HepG2 (cell line): ENCODE measurements around the gene R3HDM4. TPM values are rescaled to one million over a fixed set of nuclear protein-coding genes. Genes with fewer than 3 reads are reported as not detected.
"Not testable (repeated sequence)": the region's sequence is repeated elsewhere in the genome, so short reads cannot be mapped to it uniquely, and the experiment has no call there.

Experiments
- ATAC-seq: fragments of 200-7000 bp; cut with Tn5 transposase; 3 replicates; pipeline ENCODE4 v1.9.1; 2020; ENCODE audit warnings: mild to moderate bottlenecking, moderate library complexity
- BruUV-seq: library from RNA; stranded (reverse); fragments of 400-500 nt; replicated peaks from 2 replicates; lab custom pipeline; 2021; lab: Mats Ljungman, UMichigan
- CTCF ChIA-PET: fragments of 300-600 bp; formaldehyde crosslinking; extraction: SDS; loops from one replicate; lab custom pipeline; 2021; ENCODE audit warnings: low total read pairs, inconsistent platforms, low intra/inter-chr PET ratio; lab: Yijun Ruan, JAX
- POLR2A ChIA-PET: fragments of 350-600 bp; sonication (Branson Sonifier 250); formaldehyde crosslinking; loops from one replicate; lab custom pipeline; 2020; ENCODE audit warnings: antibody characterized with exemption, inconsistent platforms; lab: Yijun Ruan, JAX
- DNase-seq: peaks from one replicate; pipeline ENCODE4 v3.0.0-alpha.2; 2015; ENCODE audit warnings: low spot score
- FAIRE-seq: peaks from 3 replicates; lab custom pipeline; 2011; peaks lifted over from hg19 to GRCh38; lab: Jason Lieb, UNC
- H2AFZ ChIP-seq: one replicate; pipeline ENCODE4 v1.6.1; 2011; ENCODE audit warnings: low read length, inconsistent platforms
- H3K27ac ChIP-seq: fragments of 300-600 bp; 3 replicates; pipeline ENCODE4 v1.8.0; 2011; ENCODE audit warnings: mixed run types, mild to moderate bottlenecking, mixed read lengths, low read length, inconsistent platforms; ENCODE audit not compliant: insufficient read depth; ENCODE audit errors: extremely low read length
- H3K27me3 ChIP-seq, 2 experiments: fragments of 200-600 bp in 1 of 2; 2 replicates in 1 of 2; 3 replicates in 1 of 2; pipeline versions ENCODE4 v1.6.0 to v1.8.0; 2011; ENCODE audit warnings: low read length in 2 of 2, mild to moderate bottlenecking in 2 of 2, moderate library complexity in 2 of 2, inconsistent platforms in 1 of 2; ENCODE audit not compliant: insufficient read depth in 2 of 2, control insufficient read depth in 1 of 2
- H3K36me3 ChIP-seq, 2 experiments: fragments of 200-600 bp in 1 of 2; replicated peaks in 1 of 2; 2 replicates in 1 of 2; 3 replicates in 1 of 2; pipeline versions ENCODE4 v1.5.1 to v1.8.0; 2011; ENCODE audit warnings: low read length in 2 of 2, inconsistent platforms in 1 of 2; ENCODE audit not compliant: insufficient read depth in 2 of 2, control insufficient read depth in 1 of 2
- H3K4me1 ChIP-seq: 2 replicates; pipeline ENCODE4 v1.5.1; 2012; ENCODE audit warnings: low read length, inconsistent platforms; ENCODE audit not compliant: insufficient read depth
- H3K4me2 ChIP-seq: 2 replicates; pipeline ENCODE4 v1.6.0; 2011; ENCODE audit warnings: low read depth, low read length, inconsistent platforms
- H3K4me3 ChIP-seq, 3 experiments: fragments of 200-600 bp in 1 of 3; sonication (generic), shearing (Covaris generic) in 1 of 3; replicated peaks in 1 of 3; 2 replicates each; pipeline ENCODE4 v1.5.1; 2011 to 2016; ENCODE audit warnings: low read length in 3 of 3, inconsistent platforms in 2 of 3, low read depth in 2 of 3, mild to moderate bottlenecking in 2 of 3, control low read depth in 1 of 3, mixed read lengths in 1 of 3; ENCODE audit not compliant: insufficient read depth in 1 of 3
- H3K79me2 ChIP-seq: one replicate; pipeline ENCODE4 v1.6.1; 2011; ENCODE audit warnings: low read length, inconsistent platforms; ENCODE audit not compliant: insufficient read depth
- H3K9ac ChIP-seq: 2 replicates; pipeline ENCODE4 v1.6.0; 2011; ENCODE audit warnings: mild to moderate bottlenecking, low read depth, low read length, inconsistent platforms; ENCODE audit not compliant: insufficient read depth
- H3K9me3 ChIP-seq: 2 replicates; pipeline ENCODE4 v1.5.1; 2012; ENCODE audit warnings: mild to moderate bottlenecking, low read length
- H4K20me1 ChIP-seq: 2 replicates; pipeline ENCODE4 v1.6.0; 2011; ENCODE audit warnings: inconsistent platforms, mild to moderate bottlenecking, low read length, moderate library complexity; ENCODE audit not compliant: insufficient read depth
- CEBPB ChIP-seq: IDR thresholded peaks from 2 replicates; pipeline ENCODE4 v1.6.1; 2011; ENCODE audit warnings: low read depth, low read length, improper control_type of control experiment, borderline replicate concordance
- CEBPG ChIP-seq: IDR thresholded peaks from 2 replicates; pipeline ENCODE4 v1.6.1; 2016
- RCOR2 ChIP-seq: IDR thresholded peaks from 2 replicates; pipeline ENCODE4 v1.6.1; 2016; ENCODE audit warnings: missing biosample characterization, missing genetic modification reagents
- ZFP90 ChIP-seq: sonication (generic); formaldehyde crosslinking; IDR thresholded peaks from 2 replicates; pipeline ENCODE4 v1.8.0; 2022; ENCODE audit warnings: missing genetic modification reagents, mild to moderate bottlenecking, inconsistent platforms, borderline replicate concordance
- ZMYM3 ChIP-seq: sonication (generic); formaldehyde crosslinking; IDR thresholded peaks from 2 replicates; pipeline ENCODE4 v1.5.1; 2020; ENCODE audit warnings: mild to moderate bottlenecking, missing genetic modification reagents
- ZNF121 ChIP-seq: sonication (generic); formaldehyde crosslinking; IDR thresholded peaks from 2 replicates; pipeline ENCODE4 v1.5.0; 2020; ENCODE audit warnings: mild to moderate bottlenecking, missing genetic modification reagents
- WGBS: methylation state at CpG from one replicate; pipeline ENCODE4 v1.1.6; 2017; ENCODE audit warnings: low lambda C conversion rate; 5-methylcytosine and 5-hydroxymethylcytosine counted together
- in situ Hi-C: cut with HindIII; loops from 2 replicates; pipeline ENCODE4 v1.10.0; 2017; ENCODE audit warnings: low pct_unique_long_range_greater_than_20kb; ENCODE audit not compliant: extremely low pct_ligation_motif_present
- intact Hi-C: fragments of 100-400 bp; cut with micrococcal nuclease; formaldehyde crosslinking; loops from one replicate; pipeline ENCODE4 v1.10.0; 2022; ENCODE audit not compliant: unreplicated experiment
- polyA plus RNA-seq, 8 experiments: library from polyadenylated mRNA; depleted of rRNA in 3 of 8; stranded (reverse) in 7 of 8; unstranded in 1 of 8; fragments of >200 nt; fragmentation: Illumina TruSeq in 4 of 8; extraction: Trizol in 4 of 8; gene quantifications; 2 replicates each; pipeline versions ENCODE4 v1.2.1 to v1.2.3, GENCODE V29; 2011 to 2016; ENCODE audit warnings: low read depth in 4 of 8, missing spikeins in 1 of 8, mixed read lengths in 1 of 8; ENCODE audit not compliant: insufficient read depth in 1 of 8
- total RNA-seq, 5 experiments: library from RNA; depleted of rRNA; stranded (reverse); fragments of >200 nt; fragmentation: Illumina TruSeq; extraction: Trizol; gene quantifications; 2 replicates each; pipeline ENCODE4 v1.2.3, GENCODE V29; 2016; ENCODE audit warnings: low read depth in 1 of 5
- TF ChIP-seq, protein P1 (sequence below): sonication (generic); formaldehyde crosslinking; IDR thresholded peaks from 2 replicates; pipeline ENCODE4 v1.9.0; 2021; ENCODE audit warnings: missing genetic modification reagents, borderline replicate concordance
- TF ChIP-seq, protein P2 (sequence below): sonication (generic); formaldehyde crosslinking; IDR thresholded peaks from 2 replicates; pipeline ENCODE4 v1.4.0; 2020; ENCODE audit warnings: missing genetic modification reagents
- TF ChIP-seq, protein P3 (sequence below): sonication (generic); formaldehyde crosslinking; IDR thresholded peaks from 2 replicates; pipeline ENCODE4 v1.4.0; 2020; ENCODE audit warnings: missing genetic modification reagents, mild to moderate bottlenecking, borderline replicate concordance

Gene R3HDM4
- total and polyA plus RNA-seq, 2 of the 13 experiments (the other 11 are each of a cell fraction or from before 2014, with no cell fraction given): 26.2 to 26.9 TPM

DNA sequence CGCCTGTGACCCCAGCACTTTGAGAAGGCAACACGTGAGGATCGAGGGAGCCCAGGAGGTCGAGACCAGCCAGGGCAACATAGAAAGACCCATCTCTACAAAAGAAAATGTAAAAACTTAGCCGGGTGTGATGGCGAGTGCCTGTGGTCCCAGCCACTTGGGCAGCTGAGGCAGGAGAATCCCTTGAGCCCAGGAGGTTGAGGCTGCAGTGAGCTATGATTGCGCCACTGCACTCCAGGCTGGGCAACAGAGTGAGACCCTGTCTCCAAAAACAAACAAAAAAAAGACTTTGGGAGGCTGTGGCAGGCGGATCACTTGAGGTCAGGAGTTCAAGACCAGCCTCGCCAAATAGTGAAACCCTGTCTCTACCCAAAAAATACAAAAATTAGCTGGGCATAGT is 44.6 kb upstream of the R3HDM4 start:
- intact Hi-C loops, BruUV-seq, in situ Hi-C loops, DNase-seq, H3K9me3 ChIP-seq, H4K20me1 ChIP-seq, ATAC-seq, H2AFZ ChIP-seq, H3K4me3 ChIP-seq, H3K4me2 ChIP-seq, FAIRE-seq, CTCF ChIA-PET, H3K9ac ChIP-seq, H3K27me3 ChIP-seq: not testable (repeated sequence)
- TF ChIP-seq, protein P1, sequence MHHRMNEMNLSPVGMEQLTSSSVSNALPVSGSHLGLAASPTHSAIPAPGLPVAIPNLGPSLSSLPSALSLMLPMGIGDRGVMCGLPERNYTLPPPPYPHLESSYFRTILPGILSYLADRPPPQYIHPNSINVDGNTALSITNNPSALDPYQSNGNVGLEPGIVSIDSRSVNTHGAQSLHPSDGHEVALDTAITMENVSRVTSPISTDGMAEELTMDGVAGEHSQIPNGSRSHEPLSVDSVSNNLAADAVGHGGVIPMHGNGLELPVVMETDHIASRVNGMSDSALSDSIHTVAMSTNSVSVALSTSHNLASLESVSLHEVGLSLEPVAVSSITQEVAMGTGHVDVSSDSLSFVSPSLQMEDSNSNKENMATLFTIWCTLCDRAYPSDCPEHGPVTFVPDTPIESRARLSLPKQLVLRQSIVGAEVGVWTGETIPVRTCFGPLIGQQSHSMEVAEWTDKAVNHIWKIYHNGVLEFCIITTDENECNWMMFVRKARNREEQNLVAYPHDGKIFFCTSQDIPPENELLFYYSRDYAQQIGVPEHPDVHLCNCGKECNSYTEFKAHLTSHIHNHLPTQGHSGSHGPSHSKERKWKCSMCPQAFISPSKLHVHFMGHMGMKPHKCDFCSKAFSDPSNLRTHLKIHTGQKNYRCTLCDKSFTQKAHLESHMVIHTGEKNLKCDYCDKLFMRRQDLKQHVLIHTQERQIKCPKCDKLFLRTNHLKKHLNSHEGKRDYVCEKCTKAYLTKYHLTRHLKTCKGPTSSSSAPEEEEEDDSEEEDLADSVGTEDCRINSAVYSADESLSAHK (CRISPR knock-in tag): 0 out of 2 replicates have a peak, but pooled peaks have one; percentile 40
- TF ChIP-seq, protein P2, sequence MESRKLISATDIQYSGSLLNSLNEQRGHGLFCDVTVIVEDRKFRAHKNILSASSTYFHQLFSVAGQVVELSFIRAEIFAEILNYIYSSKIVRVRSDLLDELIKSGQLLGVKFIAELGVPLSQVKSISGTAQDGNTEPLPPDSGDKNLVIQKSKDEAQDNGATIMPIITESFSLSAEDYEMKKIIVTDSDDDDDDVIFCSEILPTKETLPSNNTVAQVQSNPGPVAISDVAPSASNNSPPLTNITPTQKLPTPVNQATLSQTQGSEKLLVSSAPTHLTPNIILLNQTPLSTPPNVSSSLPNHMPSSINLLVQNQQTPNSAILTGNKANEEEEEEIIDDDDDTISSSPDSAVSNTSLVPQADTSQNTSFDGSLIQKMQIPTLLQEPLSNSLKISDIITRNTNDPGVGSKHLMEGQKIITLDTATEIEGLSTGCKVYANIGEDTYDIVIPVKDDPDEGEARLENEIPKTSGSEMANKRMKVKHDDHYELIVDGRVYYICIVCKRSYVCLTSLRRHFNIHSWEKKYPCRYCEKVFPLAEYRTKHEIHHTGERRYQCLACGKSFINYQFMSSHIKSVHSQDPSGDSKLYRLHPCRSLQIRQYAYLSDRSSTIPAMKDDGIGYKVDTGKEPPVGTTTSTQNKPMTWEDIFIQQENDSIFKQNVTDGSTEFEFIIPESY: peak; percentile 75
- TF ChIP-seq ZMYM3 (CRISPR knock-in tag): 0 out of 2 replicates have a peak, but pooled peaks have one; percentile 56
- TF ChIP-seq ZNF121: peak; percentile 98
- TF ChIP-seq RCOR2 (CRISPR knock-in tag): 0 out of 2 replicates have a peak, but pooled peaks have one; percentile 24
- TF ChIP-seq, protein P3, sequence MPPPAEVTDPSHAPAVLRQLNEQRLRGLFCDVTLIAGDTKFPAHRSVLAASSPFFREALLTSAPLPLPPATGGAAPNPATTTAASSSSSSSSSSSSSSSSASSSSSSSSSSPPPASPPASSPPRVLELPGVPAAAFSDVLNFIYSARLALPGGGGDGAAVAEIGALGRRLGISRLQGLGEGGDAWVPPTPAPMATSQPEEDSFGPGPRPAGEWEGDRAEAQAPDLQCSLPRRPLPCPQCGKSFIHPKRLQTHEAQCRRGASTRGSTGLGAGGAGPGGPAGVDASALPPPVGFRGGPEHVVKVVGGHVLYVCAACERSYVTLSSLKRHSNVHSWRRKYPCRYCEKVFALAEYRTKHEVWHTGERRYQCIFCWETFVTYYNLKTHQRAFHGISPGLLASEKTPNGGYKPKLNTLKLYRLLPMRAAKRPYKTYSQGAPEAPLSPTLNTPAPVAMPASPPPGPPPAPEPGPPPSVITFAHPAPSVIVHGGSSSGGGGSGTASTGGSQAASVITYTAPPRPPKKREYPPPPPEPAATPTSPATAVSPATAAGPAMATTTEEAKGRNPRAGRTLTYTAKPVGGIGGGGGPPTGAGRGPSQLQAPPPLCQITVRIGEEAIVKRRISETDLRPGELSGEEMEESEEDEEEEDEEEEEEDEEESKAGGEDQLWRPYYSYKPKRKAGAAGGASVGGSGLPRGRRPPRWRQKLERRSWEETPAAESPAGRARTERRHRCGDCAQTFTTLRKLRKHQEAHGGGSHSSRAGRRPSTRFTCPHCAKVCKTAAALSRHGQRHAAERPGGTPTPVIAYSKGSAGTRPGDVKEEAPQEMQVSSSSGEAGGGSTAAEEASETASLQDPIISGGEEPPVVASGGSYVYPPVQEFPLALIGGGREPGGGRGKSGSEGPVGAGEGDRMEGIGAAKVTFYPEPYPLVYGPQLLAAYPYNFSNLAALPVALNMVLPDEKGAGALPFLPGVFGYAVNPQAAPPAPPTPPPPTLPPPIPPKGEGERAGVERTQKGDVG (CRISPR knock-in tag): peak; percentile 16; the same call in 1 of the 2 replicates
- TF ChIP-seq CEBPB: 0 out of 2 replicates have a peak, but pooled peaks have one; percentile 4
- TF ChIP-seq ZFP90: peak; percentile 98
- TF ChIP-seq CEBPG: peak; percentile 53
- Histone ChIP-seq H3K27ac (peak overlapping the region; percentile 47), H3K36me3 (peaks cover 10 to 26% of the 10 kb centered on the region in 2 experiments; a peak in 4 of 5 replicates), H3K4me1 (peaks cover 92% of the 10 kb centered on the region), H3K79me2 (peaks cover 71% of the 10 kb centered on the region)
- POLR2A ChIA-PET: interaction anchor here (1.6 kb wide), 1 partner anchor 25 kb away, joined by 5 read pairs; no protein-coding TSS in a partner anchor
- WGBS: 89% methylated on average over 9 of the region's 9 CpGs
